Glutamatergic neuron (in vitro differentiated cells): Measurements from ENCODE around the gene CERKL. TPM values are rescaled to one million over a fixed set of nuclear protein-coding genes. Genes with fewer than 3 reads are reported as not detected.

Source experiments
- DNase-seq: peaks from one replicate; pipeline ENCODE4 v3.0.0; 2022
- H3K27ac Mint-ChIP-seq: one replicate; pipeline ENCODE4 v1.8.0; 2020; ENCODE audit warnings: mild to moderate bottlenecking, mixed read lengths, inconsistent platforms; ENCODE audit not compliant: unreplicated experiment
- H3K27me3 Mint-ChIP-seq: one replicate; pipeline ENCODE4 v1.8.0; 2020; ENCODE audit warnings: mild to moderate bottlenecking, moderate library complexity, mixed read lengths, inconsistent platforms; ENCODE audit not compliant: unreplicated experiment
- H3K36me3 Mint-ChIP-seq: one replicate; pipeline ENCODE4 v1.8.0; 2020; ENCODE audit warnings: mild to moderate bottlenecking, mixed read lengths, inconsistent platforms; ENCODE audit not compliant: unreplicated experiment
- H3K4me1 Mint-ChIP-seq: one replicate; pipeline ENCODE4 v1.8.0; 2020; ENCODE audit warnings: mild to moderate bottlenecking, low read depth, mixed read lengths, inconsistent platforms; ENCODE audit not compliant: unreplicated experiment
- H3K4me3 Mint-ChIP-seq: one replicate; pipeline ENCODE4 v1.8.0; 2020; ENCODE audit warnings: mild to moderate bottlenecking, mixed read lengths, inconsistent platforms; ENCODE audit not compliant: unreplicated experiment
- H3K9me3 Mint-ChIP-seq: one replicate; pipeline ENCODE4 v1.8.0; 2020; ENCODE audit warnings: mild to moderate bottlenecking, moderate library complexity, mixed read lengths, inconsistent platforms; ENCODE audit not compliant: unreplicated experiment
- CTCF ChIP-seq: fragments of 200-600 bp; sonication (generic); IDR thresholded peaks from one replicate; pipeline ENCODE4 v1.5.0; 2021; ENCODE audit not compliant: partially characterized antibody, unreplicated experiment
- total RNA-seq: library from RNA; stranded (reverse); fragmentation: NEBNext Ultra II Directional; extraction: Animal tissue kit (Norgen Biotek cat#: 25700); gene quantifications from one replicate; pipeline ENCODE4 v1.2.1, GENCODE V29; 2021; ENCODE audit not compliant: unreplicated experiment

Gene CERKL
- total RNA-seq, 1 donor from 2014 or later: 5.7 TPM

- Mint-ChIP-seq H3K4me1 (peaks cover 14% of the 10 kb centered on the region), H3K27me3 (no peaks in the 10 kb centered on the region), H3K9me3 (peaks cover 2% of the 10 kb centered on the region), H3K36me3 (peaks cover 7% of the 10 kb centered on the region), H3K27ac (no peak overlapping the region), H3K4me3 (no peak overlapping the region)
- DNase-seq: no peak
- TF ChIP-seq CTCF: no peak
Measured at GRCh38 chr2:181627545-181627944, 29.4 kb downstream of the CERKL start.

GRCh38 chr2:181626671-181627070 lies 30.2 kb downstream of the CERKL start:
- DNase-seq: no peak
- H3K4me1 Mint-ChIP-seq: peaks cover 11% of the 10 kb centered on the region
- no peak overlapping the region for H3K27ac Mint-ChIP-seq
- TF ChIP-seq CTCF: no peak
- peaks cover 7% of the 10 kb centered on the region for H3K36me3 Mint-ChIP-seq
- no peaks in the 10 kb centered on the region for H3K9me3 Mint-ChIP-seq
- no peak overlapping the region for H3K4me3 Mint-ChIP-seq
- H3K27me3 Mint-ChIP-seq: no peaks in the 10 kb centered on the region

DNA sequence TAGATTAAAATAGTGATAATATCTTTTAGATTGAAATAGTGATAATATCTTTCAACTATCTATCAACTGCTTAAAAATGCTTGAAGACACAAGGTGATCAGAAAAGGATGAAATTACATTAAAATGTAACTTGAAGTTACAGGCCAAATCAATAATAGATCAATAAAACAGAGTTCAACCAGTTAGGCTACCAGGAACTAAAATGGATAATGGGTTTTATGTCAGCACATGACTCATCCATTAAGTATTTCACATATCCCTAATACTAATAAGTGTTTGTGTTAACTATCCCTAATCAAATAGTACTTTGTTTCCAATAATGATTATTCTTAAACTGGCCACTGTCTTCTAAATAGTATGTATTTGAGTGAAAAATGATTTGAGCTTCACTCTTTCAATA lies 33.7 kb downstream of the CERKL start:
- H3K9me3 Mint-ChIP-seq: no peaks in the 10 kb centered on the region
- H3K4me3 Mint-ChIP-seq: no peak overlapping the region
- TF ChIP-seq CTCF: no peak
- DNase-seq: no peak
- H3K36me3 Mint-ChIP-seq: peaks cover 7% of the 10 kb centered on the region
- H3K27me3 Mint-ChIP-seq: no peaks in the 10 kb centered on the region
- peaks cover 8% of the 10 kb centered on the region for H3K4me1 Mint-ChIP-seq
- H3K27ac Mint-ChIP-seq: peak overlapping the region; percentile 66

GRCh38 chr2:181621779-181622490 lies 35.0 kb downstream of the CERKL start:
- no peak for TF ChIP-seq CTCF
- DNase-seq: no peak

GRCh38 chr2:181619516-181619915 lies 37.4 kb downstream of the CERKL start:
- Mint-ChIP-seq H3K9me3 (peaks cover 2% of the 10 kb centered on the region), H3K4me1 (peaks cover 17% of the 10 kb centered on the region), H3K36me3 (peaks cover 2% of the 10 kb centered on the region), H3K27ac (no peak overlapping the region), H3K4me3 (no peak overlapping the region), H3K27me3 (peaks cover 3% of the 10 kb centered on the region)
- TF ChIP-seq CTCF: no peak
- DNase-seq: no peak

More at GRCh38 chr2:181621779-181622490, 35.0 kb downstream of the CERKL start:
- peaks cover 8% of the 10 kb centered on the region for H3K4me1 Mint-ChIP-seq
- no peak overlapping the region for H3K27ac Mint-ChIP-seq
- no peak overlapping the region for H3K4me3 Mint-ChIP-seq
- H3K9me3 Mint-ChIP-seq: no peaks in the 10 kb centered on the region
- peaks cover 7% of the 10 kb centered on the region for H3K36me3 Mint-ChIP-seq
- no peaks in the 10 kb centered on the region for H3K27me3 Mint-ChIP-seq
